ENCODE data around the gene PTPN23. TPM values are rescaled to one million over a fixed set of nuclear protein-coding genes. Genes with fewer than 3 reads are reported as not detected.
A peak's percentile ranks its signal among the peaks of the same experiment; 100 is the strongest.

The PTPN23 gene, protein sequence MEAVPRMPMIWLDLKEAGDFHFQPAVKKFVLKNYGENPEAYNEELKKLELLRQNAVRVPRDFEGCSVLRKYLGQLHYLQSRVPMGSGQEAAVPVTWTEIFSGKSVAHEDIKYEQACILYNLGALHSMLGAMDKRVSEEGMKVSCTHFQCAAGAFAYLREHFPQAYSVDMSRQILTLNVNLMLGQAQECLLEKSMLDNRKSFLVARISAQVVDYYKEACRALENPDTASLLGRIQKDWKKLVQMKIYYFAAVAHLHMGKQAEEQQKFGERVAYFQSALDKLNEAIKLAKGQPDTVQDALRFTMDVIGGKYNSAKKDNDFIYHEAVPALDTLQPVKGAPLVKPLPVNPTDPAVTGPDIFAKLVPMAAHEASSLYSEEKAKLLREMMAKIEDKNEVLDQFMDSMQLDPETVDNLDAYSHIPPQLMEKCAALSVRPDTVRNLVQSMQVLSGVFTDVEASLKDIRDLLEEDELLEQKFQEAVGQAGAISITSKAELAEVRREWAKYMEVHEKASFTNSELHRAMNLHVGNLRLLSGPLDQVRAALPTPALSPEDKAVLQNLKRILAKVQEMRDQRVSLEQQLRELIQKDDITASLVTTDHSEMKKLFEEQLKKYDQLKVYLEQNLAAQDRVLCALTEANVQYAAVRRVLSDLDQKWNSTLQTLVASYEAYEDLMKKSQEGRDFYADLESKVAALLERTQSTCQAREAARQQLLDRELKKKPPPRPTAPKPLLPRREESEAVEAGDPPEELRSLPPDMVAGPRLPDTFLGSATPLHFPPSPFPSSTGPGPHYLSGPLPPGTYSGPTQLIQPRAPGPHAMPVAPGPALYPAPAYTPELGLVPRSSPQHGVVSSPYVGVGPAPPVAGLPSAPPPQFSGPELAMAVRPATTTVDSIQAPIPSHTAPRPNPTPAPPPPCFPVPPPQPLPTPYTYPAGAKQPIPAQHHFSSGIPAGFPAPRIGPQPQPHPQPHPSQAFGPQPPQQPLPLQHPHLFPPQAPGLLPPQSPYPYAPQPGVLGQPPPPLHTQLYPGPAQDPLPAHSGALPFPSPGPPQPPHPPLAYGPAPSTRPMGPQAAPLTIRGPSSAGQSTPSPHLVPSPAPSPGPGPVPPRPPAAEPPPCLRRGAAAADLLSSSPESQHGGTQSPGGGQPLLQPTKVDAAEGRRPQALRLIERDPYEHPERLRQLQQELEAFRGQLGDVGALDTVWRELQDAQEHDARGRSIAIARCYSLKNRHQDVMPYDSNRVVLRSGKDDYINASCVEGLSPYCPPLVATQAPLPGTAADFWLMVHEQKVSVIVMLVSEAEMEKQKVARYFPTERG (N-terminal part only)
- 100 to 1,000 TPM in 1 of 4 donors, 10 to 100 TPM in 3; 26.9 to 199 (median 55.1) TPM for total RNA-seq

DNA sequence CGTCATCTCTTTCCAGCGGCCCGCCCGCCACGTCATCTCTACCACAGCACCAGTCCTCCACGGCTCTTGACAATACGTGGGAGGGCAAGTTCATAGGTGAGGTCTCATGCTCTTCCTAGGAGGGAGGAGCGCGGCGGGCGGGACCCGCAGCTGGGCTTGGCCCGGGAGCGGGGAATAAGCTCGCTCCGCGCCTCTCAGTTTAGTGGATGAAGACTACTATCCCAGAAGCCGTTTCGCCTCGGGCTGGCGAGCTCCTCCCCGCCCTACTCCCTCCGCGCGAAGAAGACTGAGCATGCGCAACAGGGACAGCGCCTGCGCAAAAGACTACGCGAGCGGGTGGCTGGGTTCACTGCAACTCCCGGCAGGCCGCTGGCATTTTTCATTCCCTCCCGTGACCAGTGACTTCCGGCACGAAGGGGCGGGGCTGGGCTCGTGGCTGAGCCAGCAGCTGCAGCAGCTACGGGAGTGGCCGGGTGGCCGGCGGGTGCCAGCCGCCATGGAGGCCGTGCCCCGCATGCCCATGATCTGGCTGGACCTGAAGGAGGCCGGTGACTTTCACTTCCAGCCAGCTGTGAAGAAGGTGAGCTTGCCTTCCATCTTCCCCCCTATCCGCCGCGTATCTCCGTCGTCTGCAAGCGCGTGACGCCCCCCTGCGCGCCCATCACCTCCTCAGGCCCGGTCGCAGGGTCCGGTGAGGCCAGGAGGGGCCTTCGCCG, at the start of gene PTPN23:
TSS of gene PTPN23 (plus strand) at position 421 of the 716 bp plus-strand sequence. CDS start at position 497, 76 bp downstream.
- H3K9me3 ChIP-seq: no peaks in the 10 kb centered on the region
- no peaks in the 10 kb centered on the region for H3K36me3 ChIP-seq
- H3K27me3 ChIP-seq: no peaks in the 10 kb centered on the region
- H3K4me3 ChIP-seq: peak within 1 kb of the TSS; percentile 68 to 97 (median 88)
- peaks cover 9 to 35% (median 24%) of the 10 kb centered on the region in 4 donors for H3K4me1 ChIP-seq
- DNase-seq: peak; percentile 99
- TF ChIP-seq EP300 (IDR thresholded peaks at IDR 0.05; ENCODE audit: low read depth): peak; percentile 5
- TF ChIP-seq, protein P1, sequence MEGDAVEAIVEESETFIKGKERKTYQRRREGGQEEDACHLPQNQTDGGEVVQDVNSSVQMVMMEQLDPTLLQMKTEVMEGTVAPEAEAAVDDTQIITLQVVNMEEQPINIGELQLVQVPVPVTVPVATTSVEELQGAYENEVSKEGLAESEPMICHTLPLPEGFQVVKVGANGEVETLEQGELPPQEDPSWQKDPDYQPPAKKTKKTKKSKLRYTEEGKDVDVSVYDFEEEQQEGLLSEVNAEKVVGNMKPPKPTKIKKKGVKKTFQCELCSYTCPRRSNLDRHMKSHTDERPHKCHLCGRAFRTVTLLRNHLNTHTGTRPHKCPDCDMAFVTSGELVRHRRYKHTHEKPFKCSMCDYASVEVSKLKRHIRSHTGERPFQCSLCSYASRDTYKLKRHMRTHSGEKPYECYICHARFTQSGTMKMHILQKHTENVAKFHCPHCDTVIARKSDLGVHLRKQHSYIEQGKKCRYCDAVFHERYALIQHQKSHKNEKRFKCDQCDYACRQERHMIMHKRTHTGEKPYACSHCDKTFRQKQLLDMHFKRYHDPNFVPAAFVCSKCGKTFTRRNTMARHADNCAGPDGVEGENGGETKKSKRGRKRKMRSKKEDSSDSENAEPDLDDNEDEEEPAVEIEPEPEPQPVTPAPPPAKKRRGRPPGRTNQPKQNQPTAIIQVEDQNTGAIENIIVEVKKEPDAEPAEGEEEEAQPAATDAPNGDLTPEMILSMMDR (IDR thresholded peaks at IDR 0.05): no peak
- TF ChIP-seq POLR2A (IDR thresholded peaks at IDR 0.05): peak; percentile 92
- peak; percentile 85 to 95 (median 89) for TF ChIP-seq POLR2AphosphoS5 (IDR thresholded peaks at IDR 0.05)
- peak within 1 kb of the TSS; percentile 93 to 99 (median 98) for H3K27ac ChIP-seq
- in situ Hi-C loops (cut with MboI; ENCODE audit: low pct_ligation_motif_present in 1 of 4, low pct_unique_long_range_greater_than_20kb in 1 of 4, low sequenced_read_pairs in 3 of 4) (no loop called here), intact Hi-C loops (cut with DNase I; ENCODE audit: low total_unique reads) (no loop called here)
- WGBS, 2 donors (ENCODE audit: low coverage in 1 of 2): 0% methylated on average over 49 of the region's 61 CpGs; no CpG with 5 or more reads in 1 of the 2 donors

DNA sequence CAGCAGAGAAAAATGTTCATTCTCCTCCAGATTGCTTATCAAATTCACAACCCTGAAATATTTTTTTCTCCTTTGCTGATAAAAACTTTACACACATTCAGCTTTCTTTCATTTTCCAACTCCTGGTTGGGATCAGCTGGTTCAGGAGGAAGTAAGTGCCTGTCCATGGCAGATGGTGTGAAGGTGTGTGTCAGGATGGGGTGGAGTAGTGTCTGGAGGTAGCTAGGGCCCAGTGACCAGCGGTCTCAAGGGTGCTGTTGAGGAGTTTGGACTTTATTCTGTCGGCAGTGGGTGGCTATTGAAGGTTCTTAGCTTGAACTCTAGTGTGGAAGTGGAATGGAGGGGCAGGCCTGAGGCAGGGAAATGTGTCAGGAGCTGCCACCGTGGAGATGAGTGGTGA, 46.9 kb upstream of the PTPN23 start:
- no peaks in the 10 kb centered on the region for H3K4me1 ChIP-seq
- H3K27me3 ChIP-seq: no peaks in the 10 kb centered on the region
- in situ Hi-C loops (cut with MboI; ENCODE audit: low pct_ligation_motif_present in 1 of 4, low pct_unique_long_range_greater_than_20kb in 1 of 4, low sequenced_read_pairs in 3 of 4) (loop anchor here in 2 of 4 donors (25.0 kb wide), 2 partner anchors 472 to 622 kb away; partner anchors contain the start of genes PRSS50 (in 2 of the 2), TMIE (in 2 of the 2) and MYL3 (in 1 of the 2)), intact Hi-C loops (cut with DNase I; ENCODE audit: low total_unique reads) (no loop called here)
- no peak for TF ChIP-seq POLR2AphosphoS5 (IDR thresholded peaks at IDR 0.05)
- no peak for TF ChIP-seq EP300 (IDR thresholded peaks at IDR 0.05; ENCODE audit: low read depth)
- no peak for TF ChIP-seq POLR2A (IDR thresholded peaks at IDR 0.05)
- TF ChIP-seq, protein P1 (IDR thresholded peaks at IDR 0.05): no peak
- H3K9me3 ChIP-seq: no peaks in the 10 kb centered on the region
- H3K36me3 ChIP-seq: peaks cover 0 to 40% (median 11%) of the 10 kb centered on the region in 4 donors
- DNase-seq: no peak
- H3K27ac ChIP-seq: no peak overlapping the region
- H3K4me3 ChIP-seq: no peak overlapping the region
- WGBS, 2 donors (ENCODE audit: low coverage in 1 of 2): 76% methylated on average over 3 of the region's 3 CpGs; no CpG with 5 or more reads in 1 of the 2 donors

- TF ChIP-seq, protein P1 (IDR thresholded peaks at IDR 0.05): no peak
- TF ChIP-seq EP300 (IDR thresholded peaks at IDR 0.05; ENCODE audit: low read depth) (no peak), POLR2AphosphoS5 (IDR thresholded peaks at IDR 0.05) (no peak), POLR2A (IDR thresholded peaks at IDR 0.05) (no peak)
- intact Hi-C loops (cut with DNase I; ENCODE audit: low total_unique reads): no loop called here
- in situ Hi-C loops (cut with MboI; ENCODE audit: low pct_ligation_motif_present in 1 of 4, low pct_unique_long_range_greater_than_20kb in 1 of 4, low sequenced_read_pairs in 3 of 4): loop anchor here in 2 of 4 donors (25.0 kb wide), 2 partner anchors 475 to 625 kb away; partner anchors contain the start of genes PRSS50 (in 2 of the 2), TMIE (in 2 of the 2) and MYL3 (in 1 of the 2)
- 91 to 93% methylated on average over 3 to 5 of the region's 5 CpGs for WGBS, 2 donors (ENCODE audit: low coverage in 1 of 2)
- Histone ChIP-seq H3K4me3 (no peak overlapping the region), H3K36me3 (peaks cover 0 to 45% (median 6%) of the 10 kb centered on the region in 4 donors), H3K9me3 (no peaks in the 10 kb centered on the region), H3K4me1 (no peaks in the 10 kb centered on the region), H3K27me3 (no peaks in the 10 kb centered on the region), H3K27ac (no peak overlapping the region)
- DNase-seq: no peak
Observed at GRCh38 chr3:47337656-47338055, 43.2 kb upstream of the PTPN23 start.
